Measurements from ENCODE around the gene SORBS1.

Gene SORBS1

GRCh38 chr10:95553674-95554073, 7.5 kb downstream of the SORBS1 start:
- Histone ChIP-seq H3K9me3 (peaks cover 0 to 5% (median 0%) of the 10 kb centered on the region in 3 donors), H3K4me3 (no peak overlapping the region), H3K27ac (peak overlapping the region in 1 of 2 donors; percentile 89), H3K36me3 (peaks cover 0 to 16% (median 13%) of the 10 kb centered on the region in 3 donors), H3K4me1 (peaks cover 0 to 86% (median 38%) of the 10 kb centered on the region in 4 donors), H3K27me3 (no peaks in the 10 kb centered on the region)
- TF ChIP-seq CTCF (IDR thresholded peaks at IDR 0.05) = no peak
- no peak for DNase-seq
- intact Hi-C loops (cut with DNase I; ENCODE audit: low total_unique reads) = loop anchor here (5.0 kb wide), 1 partner anchor 116 kb away; no protein-coding TSS in a partner anchor

- Histone ChIP-seq H3K36me3 (peaks cover 0 to 16% (median 13%) of the 10 kb centered on the region in 3 donors), H3K27ac (peak overlapping the region in 1 of 2 donors; percentile 89), H3K9me3 (peaks cover 0 to 5% (median 0%) of the 10 kb centered on the region in 3 donors), H3K4me3 (no peak overlapping the region), H3K27me3 (no peaks in the 10 kb centered on the region), H3K4me1 (peaks cover 0 to 95% (median 42%) of the 10 kb centered on the region in 4 donors)
- no peak for TF ChIP-seq CTCF (IDR thresholded peaks at IDR 0.05)
- DNase-seq = no peak
- intact Hi-C loops (cut with DNase I; ENCODE audit: low total_unique reads) = loop anchor here (5.0 kb wide), 1 partner anchor 116 kb away; no protein-coding TSS in a partner anchor
These were observed 8.4 kb downstream of the SORBS1 start for GRCh38 chr10:95552679-95553342.

- TF ChIP-seq CTCF (IDR thresholded peaks at IDR 0.05) = no peak
- intact Hi-C loops (cut with DNase I; ENCODE audit: low total_unique reads) = loop anchor here (5.0 kb wide), 1 partner anchor 113 kb away; no protein-coding TSS in a partner anchor
- Histone ChIP-seq H3K4me3 (peak overlapping the region; percentile 13 to 19), H3K27me3 (no peaks in the 10 kb centered on the region), H3K27ac (peak overlapping the region; percentile 9 to 89), H3K4me1 (peaks cover 2 to 97% (median 59%) of the 10 kb centered on the region in 4 donors), H3K36me3 (peaks cover 0 to 10% (median 7%) of the 10 kb centered on the region in 3 donors), H3K9me3 (peaks cover 0 to 5% (median 0%) of the 10 kb centered on the region in 3 donors)
- DNase-seq = no peak
These were observed 11.0 kb downstream of the SORBS1 start for GRCh38 chr10:95550073-95550672.

- intact Hi-C loops (cut with DNase I; ENCODE audit: low total_unique reads) = no loop called here
- H3K27me3 ChIP-seq = no peaks in the 10 kb centered on the region
- peaks cover 0 to under 1% (median 0%) of the 10 kb centered on the region in 3 donors for H3K36me3 ChIP-seq
- H3K27ac ChIP-seq = peak overlapping the region; percentile 88 to 89
- H3K9me3 ChIP-seq = no peaks in the 10 kb centered on the region
- DNase-seq = peak in 1 of 2 donors; percentile 23
- H3K4me1 ChIP-seq = peaks cover 5 to 99% (median 77%) of the 10 kb centered on the region in 4 donors
- no peak for TF ChIP-seq CTCF (IDR thresholded peaks at IDR 0.05)
- H3K4me3 ChIP-seq = no peak overlapping the region
These were observed 13.3 kb downstream of the SORBS1 start for GRCh38 chr10:95547791-95548435.

- H3K4me1 ChIP-seq = peaks cover 5 to 100% (median 84%) of the 10 kb centered on the region in 4 donors
These were observed 14.0 kb downstream of the SORBS1 start for GRCh38 chr10:95547197-95547596.

More at GRCh38 chr10:95547197-95547596, 14.0 kb downstream of the SORBS1 start:
- TF ChIP-seq CTCF (IDR thresholded peaks at IDR 0.05) = no peak
- H3K27ac ChIP-seq = peak overlapping the region; percentile 88 to 89
- H3K36me3 ChIP-seq = no peaks in the 10 kb centered on the region
- intact Hi-C loops (cut with DNase I; ENCODE audit: low total_unique reads) = no loop called here
- no peaks in the 10 kb centered on the region for H3K27me3 ChIP-seq
- DNase-seq = peak in 1 of 2 donors; percentile 39
- no peak overlapping the region for H3K4me3 ChIP-seq
- no peaks in the 10 kb centered on the region for H3K9me3 ChIP-seq
